GM12878 (cell line): ENCODE data around the gene SUN5. TPM values are rescaled to one million over a fixed set of nuclear protein-coding genes. Genes with fewer than 3 reads are reported as not detected.

Source experiments
- ATAC-seq: fragments of 200-7000 bp; cut with Tn5 transposase; 3 replicates; pipeline ENCODE4 v1.9.1; 2020; ENCODE audit warnings: mild to moderate bottlenecking, moderate library complexity
- BruUV-seq: library from RNA; stranded (reverse); fragments of 400-500 nt; replicated peaks from 2 replicates; lab custom pipeline; 2021; lab: Mats Ljungman, UMichigan
- CTCF ChIA-PET: fragments of 300-600 bp; sonication (Branson Sonifier 250); formaldehyde crosslinking; extraction: SDS; loops from one replicate; lab custom pipeline; 2021; ENCODE audit warnings: inconsistent platforms; lab: Yijun Ruan, JAX
- POLR2A ChIA-PET: fragments of 350-600 bp; formaldehyde crosslinking; extraction: SDS; loops from one replicate; lab custom pipeline; 2021; ENCODE audit warnings: inconsistent platforms; lab: Charles Lee
- RAD21 ChIA-PET: fragments of 300-600 bp; sonication (Branson Sonifier 250); formaldehyde crosslinking; loops from one replicate; lab custom pipeline; 2023; ENCODE audit warnings: antibody characterized with exemption; ENCODE audit not compliant: unreplicated experiment; lab: Charles Lee
- SMC1A ChIA-PET: fragments of 300-600 bp; sonication (Branson Sonifier 250); formaldehyde crosslinking; loops from one replicate; lab custom pipeline; 2023; ENCODE audit not compliant: unreplicated experiment, uncharacterized antibody; lab: Charles Lee
- DNase-seq: peaks from one replicate; pipeline ENCODE4 v3.0.0-alpha.2; 2011; ENCODE audit warnings: low read depth, low spot score
- FAIRE-seq: peaks from 3 replicates; lab custom pipeline; 2011; peaks lifted over from hg19 to GRCh38; lab: Jason Lieb, UNC
- H2AFZ ChIP-seq: 2 replicates; pipeline ENCODE4 v1.6.0; 2011; ENCODE audit warnings: low read depth, low read length, control low read depth; ENCODE audit not compliant: control insufficient read depth
- H3K27ac ChIP-seq: 2 replicates; pipeline ENCODE4 v1.5.1; 2011; ENCODE audit warnings: control low read depth; ENCODE audit not compliant: control insufficient read depth, insufficient read depth
- H3K27me3 ChIP-seq, 2 experiments: replicated peaks in 1 of 2; 2 replicates each; pipeline versions ENCODE4 v1.6.0 to v1.6.1; 2011; ENCODE audit warnings: low read length in 1 of 2; ENCODE audit not compliant: control insufficient read depth in 2 of 2, insufficient read depth in 2 of 2
- H3K36me3 ChIP-seq, 2 experiments: 2 replicates each; pipeline ENCODE4 v1.5.1; 2011; ENCODE audit warnings: low read length in 1 of 2; ENCODE audit not compliant: control insufficient read depth in 2 of 2, insufficient read depth in 2 of 2
- H3K4me1 ChIP-seq: 2 replicates; pipeline ENCODE4 v1.6.1; 2011; ENCODE audit warnings: mild to moderate bottlenecking, low read length, moderate library complexity, mixed read lengths; ENCODE audit not compliant: control insufficient read depth, insufficient read depth
- H3K4me2 ChIP-seq: 2 replicates; pipeline ENCODE4 v1.6.0; 2011; ENCODE audit warnings: control low read depth; ENCODE audit not compliant: control insufficient read depth, insufficient read depth
- H3K4me3 ChIP-seq: fragments of 200-600 bp; sonication (generic); 2 replicates; pipeline ENCODE4 v1.5.1; 2016
- H3K79me2 ChIP-seq: 2 replicates; pipeline ENCODE4 v1.6.0; 2011; ENCODE audit warnings: low read length; ENCODE audit not compliant: control insufficient read depth, insufficient read depth
- H3K9ac ChIP-seq: 2 replicates; pipeline ENCODE4 v1.8.0; 2011; ENCODE audit warnings: low read length, control low read depth, mixed read lengths; ENCODE audit not compliant: control insufficient read depth, insufficient read depth
- H3K9me3 ChIP-seq: replicated peaks from 3 replicates; pipeline ENCODE4 v1.5.1; 2011; ENCODE audit warnings: mild to moderate bottlenecking, low read length; ENCODE audit not compliant: control insufficient read depth, insufficient read depth
- H4K20me1 ChIP-seq: 2 replicates; pipeline ENCODE4 v1.6.0; 2011; ENCODE audit not compliant: control insufficient read depth, insufficient read depth
- BHLHE40 ChIP-seq, 2 experiments: fragments of 450-650 bp in 1 of 2; IDR thresholded peaks; 2 replicates each; pipeline ENCODE4 v1.6.1; 2011 to 2017; ENCODE audit warnings: low read depth in 2 of 2, borderline replicate concordance in 1 of 2, improper control_type of control experiment in 1 of 2, low read length in 1 of 2, mild to moderate bottlenecking in 1 of 2
- BRCA1 ChIP-seq: IDR thresholded peaks from 2 replicates; pipeline ENCODE4 v1.6.1; 2011; ENCODE audit warnings: low read depth, low read length, improper control_type of control experiment
- EED ChIP-seq: sonication (generic); IDR thresholded peaks from 2 replicates; pipeline ENCODE4 v1.6.1; 2016; ENCODE audit warnings: antibody characterized with exemption, low read depth
- NR2C2 ChIP-seq: IDR thresholded peaks from 2 replicates; pipeline ENCODE4 v1.6.1; 2011; ENCODE audit warnings: borderline replicate concordance, low read depth; ENCODE audit not compliant: control insufficient read depth, insufficient read length
- PKNOX1 ChIP-seq: fragments of 450-650 bp; IDR thresholded peaks from 2 replicates; pipeline ENCODE4 v1.6.1; 2016; ENCODE audit warnings: mild to moderate bottlenecking
- YY1 ChIP-seq: IDR thresholded peaks from 2 replicates; pipeline ENCODE4 v1.6.1; 2011; ENCODE audit warnings: low read depth, mild to moderate bottlenecking, low read length
- ZNF274 ChIP-seq: IDR thresholded peaks from one replicate; pipeline ENCODE4 v1.8.0; 2011; ENCODE audit not compliant: insufficient read length, insufficient read depth
- ZSCAN29 ChIP-seq: fragments of 450-650 bp; IDR thresholded peaks from 2 replicates; pipeline ENCODE4 v1.6.1; 2017; ENCODE audit warnings: mild to moderate bottlenecking, moderate library complexity
- WGBS: methylation state at CpG from one replicate; pipeline ENCODE4 v1.1.6; 2016; ENCODE audit warnings: low lambda C conversion rate; ENCODE audit not compliant: insufficient replicate concordance, insufficient coverage; ENCODE audit errors: missing lambda C conversion rate; 5-methylcytosine and 5-hydroxymethylcytosine counted together
- in situ Hi-C: fragments of 300-500 bp; cut with MboI; formaldehyde crosslinking; loops from 9 replicates; pipeline ENCODE4 v1.14.3; 2018; ENCODE audit warnings: mixed read lengths
- intact Hi-C: fragments of 100-400 bp; cut with micrococcal nuclease; formaldehyde crosslinking; loops from one replicate; pipeline ENCODE4 v1.14.2; 2022; ENCODE audit not compliant: unreplicated experiment
- polyA plus RNA-seq, 11 experiments: library from polyadenylated mRNA; depleted of rRNA in 4 of 11; unstranded in 6 of 11; stranded (reverse) in 5 of 11; fragments of >200 nt; fragmentation: Nextera tagmentation in 4 of 11; fragmentation: Illumina TruSeq in 1 of 11; extraction: Ambion mirVana in 4 of 11; extraction: Trizol in 1 of 11; gene quantifications; 1 replicate in 1 of 11; 2 replicates in 10 of 11; pipeline versions ENCODE4 v1.2.1 to v1.2.3, GENCODE V29; 2011 to 2016; ENCODE audit warnings: inconsistent platforms in 2 of 11, missing spikeins in 2 of 11, low read depth in 1 of 11
- total RNA-seq, 4 experiments: library from RNA; depleted of rRNA in 3 of 4; stranded (reverse); fragments of >200 nt in 3 of 4; fragmentation: Illumina TruSeq in 1 of 4; extraction: Trizol in 1 of 4; gene quantifications; 2 replicates each; pipeline versions ENCODE4 v1.2.1 to v1.2.3, GENCODE V29; 2013 to 2021

Gene SUN5
- total and polyA plus RNA-seq, 10 of the 15 experiments (the other 5 are each of a cell fraction or from before 2014, with no cell fraction given): not detected

- no peak overlapping the region for H2AFZ ChIP-seq
- intact Hi-C loops: no loop called here
- ChIA-PET RAD21 (no interaction called here), SMC1A (interaction anchor here (0.7 to 1.9 kb wide), 2 partner anchors 22 to 176 kb away, joined by 3 to 8 read pairs; no protein-coding TSS in a partner anchor), CTCF (no interaction called here), POLR2A (no interaction called here)
- TF ChIP-seq YY1 (no peak), BRCA1 (no peak), BHLHE40 (IDR thresholded peaks at IDR 0.05; ENCODE audit: borderline replicate concordance in 1 of 2, low read depth in 2 of 2, low read length in 1 of 2) (no peak), PKNOX1 (no peak), NR2C2 (no peak), ZSCAN29 (no peak), EED (no peak), ZNF274 (no peak)
- ATAC-seq: no peak
- 88% methylated on average over 4 of the region's 4 CpGs for WGBS
- H3K9me3 ChIP-seq: no peaks in the 10 kb centered on the region
- no TSS peak for BruUV-seq
- in situ Hi-C loops: no loop called here
- H3K27me3 ChIP-seq: no peaks in the 10 kb centered on the region
- no peaks in the 10 kb centered on the region for H3K36me3 ChIP-seq
- DNase-seq: no peak
- no peak overlapping the region for H3K4me3 ChIP-seq
- no peaks in the 10 kb centered on the region for H3K79me2 ChIP-seq
- H3K4me2 ChIP-seq: no peak overlapping the region
- H3K9ac ChIP-seq: no peak overlapping the region
- H3K27ac ChIP-seq: no peak overlapping the region
- peaks cover 22% of the 10 kb centered on the region for H3K4me1 ChIP-seq
- H4K20me1 ChIP-seq: no peaks in the 10 kb centered on the region
- no peak for FAIRE-seq
Observed at GRCh38 chr20:32966382-32966781, 37.9 kb downstream of the SUN5 start.
